HG03432 (cell line): ENCODE results near the gene DRD4.

Experiments
- ATAC-seq: cut with Tn5 transposase; IDR thresholded peaks from one replicate; pipeline ENCODE4 v1.9.1; 2021; ENCODE audit warnings: mild to moderate bottlenecking, moderate library complexity; ENCODE audit not compliant: unreplicated experiment

Gene DRD4

GRCh38 chr11:620935-621814, 15.9 kb upstream of the DRD4 start:
- ATAC-seq: no peak

- no peak for ATAC-seq
Measured at GRCh38 chr11:621838-622237, 15.2 kb upstream of the DRD4 start.

GRCh38 chr11:623349-623869, 13.7 kb upstream of the DRD4 start:
- no peak for ATAC-seq

GRCh38 chr11:623999-624704, 12.9 kb upstream of the DRD4 start:
- no peak for ATAC-seq

GRCh38 chr11:624705-625635, 12.1 kb upstream of the DRD4 start, which contains the start of gene CDHR5:
TSS of gene CDHR5 (minus strand) at chr11:624955. CDS start at chr11:624902, 53 bp downstream.
- no peak for ATAC-seq

- ATAC-seq: no peak
Measured at GRCh38 chr11:625636-626268, 11.3 kb upstream of the DRD4 start.

- no peak for ATAC-seq
Measured at GRCh38 chr11:626475-627307, 10.4 kb upstream of the DRD4 start, which contains the start of gene SCT. TSS of gene SCT (minus strand) at chr11:627181. CDS start at chr11:627143, 38 bp downstream.

- no peak for ATAC-seq
Measured at GRCh38 chr11:627308-627576, 9.8 kb upstream of the DRD4 start.

- no peak for ATAC-seq
Measured at GRCh38 chr11:628056-628455, 9.0 kb upstream of the DRD4 start.

GRCh38 chr11:629237-629583, 7.9 kb upstream of the DRD4 start:
- no peak for ATAC-seq

GRCh38 chr11:630871-631270, 6.2 kb upstream of the DRD4 start:
- no peak for ATAC-seq

GRCh38 chr11:635945-636510, 1.0 kb upstream of the DRD4 start:
- ATAC-seq: no peak

GRCh38 chr11:637333-637592, 194 bp downstream of the DRD4 start:
- no peak for ATAC-seq

- ATAC-seq: no peak
Measured at GRCh38 chr11:637593-638521, 788 bp downstream of the DRD4 start.

GRCh38 chr11:638631-639331, 1.7 kb downstream of the DRD4 start:
- ATAC-seq: no peak

- ATAC-seq: no peak
Measured at GRCh38 chr11:639332-639955, 2.4 kb downstream of the DRD4 start.

- no peak for ATAC-seq
Measured at GRCh38 chr11:640021-640706, 3.1 kb downstream of the DRD4 start.
